NCI-H1092 (cell line): ENCODE measurements around the gene GMPPB.
"Not testable (repeated sequence)": the region's sequence is repeated elsewhere in the genome, so short reads cannot be mapped to it uniquely, and the experiment has no call there.

Source experiments
- DNase-seq: peaks from one replicate; lab custom pipeline; 2025; lab: John Stamatoyannopoulos, UW

The GMPPB gene

DNA sequence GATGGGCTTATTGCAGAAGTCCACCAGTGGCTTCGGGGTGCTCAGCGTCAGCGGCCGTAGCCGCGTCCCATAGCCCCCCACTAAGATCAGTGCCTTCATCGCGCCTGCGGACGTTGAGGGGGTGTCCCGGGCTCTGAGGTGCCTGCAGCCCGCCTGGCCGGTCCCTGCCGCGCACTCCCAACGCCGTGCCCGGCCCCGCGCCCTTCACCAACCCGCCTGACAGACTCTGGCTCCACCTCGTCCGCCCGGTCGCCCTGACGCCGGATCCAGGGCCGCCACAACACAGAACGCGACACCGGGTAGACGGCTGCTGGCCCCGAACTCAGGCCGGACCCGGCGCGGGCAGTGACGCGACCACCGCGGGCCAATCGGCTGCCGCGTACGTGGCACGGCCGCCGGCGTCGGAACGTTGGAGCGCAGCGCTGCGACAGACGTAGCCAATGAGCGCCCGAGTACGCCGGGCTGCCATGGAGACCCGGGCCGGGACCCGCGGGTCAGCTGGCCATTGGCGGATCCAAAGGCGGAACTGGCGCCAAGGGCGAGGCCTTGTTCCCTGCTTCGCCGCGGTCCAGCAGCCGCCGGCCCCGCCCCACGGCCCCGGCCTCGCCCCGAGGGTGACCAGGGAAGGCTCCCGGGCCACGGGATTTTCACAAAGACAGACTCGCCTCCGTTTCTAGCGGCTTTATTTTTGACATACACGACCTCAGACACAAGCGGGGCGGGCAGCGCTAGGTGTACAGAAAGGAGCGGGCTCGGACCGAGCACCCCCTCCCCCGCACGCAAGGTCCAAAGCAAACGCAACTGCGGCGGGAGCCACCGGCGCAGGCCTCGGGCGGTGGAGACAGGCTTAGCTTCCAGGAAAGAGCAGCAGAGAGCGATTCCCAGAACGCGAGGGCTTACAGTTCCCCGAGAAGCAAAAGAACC is at the start of gene GMPPB:
Gene GMPPB, minus strand, starts transcription at position 324 of the 924 bp plus-strand sequence. Its CDS starts 225 bp downstream, at position 99.
- DNase-seq, result peak; percentile 92

DNA sequence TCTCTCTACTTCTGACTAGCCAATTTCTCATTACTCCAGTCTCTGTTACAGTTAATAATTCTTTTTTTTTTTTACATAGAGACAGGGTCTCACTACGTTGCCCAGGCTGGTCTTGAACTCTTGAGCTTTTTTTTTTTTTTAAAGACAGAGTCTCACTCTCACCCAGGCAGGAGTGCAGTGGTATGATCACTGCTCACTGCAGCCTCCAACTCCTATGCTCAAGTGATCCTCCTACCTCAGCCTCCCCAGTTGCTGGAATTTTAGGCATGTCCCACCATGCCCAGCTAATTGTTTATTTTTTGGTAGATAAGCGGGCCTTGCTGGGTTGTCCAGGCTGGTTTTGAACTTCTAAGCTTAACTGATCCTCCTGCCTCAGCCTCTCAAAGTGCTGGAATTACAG is 49.0 kb upstream of the GMPPB start:
- no peak for DNase-seq

DNA sequence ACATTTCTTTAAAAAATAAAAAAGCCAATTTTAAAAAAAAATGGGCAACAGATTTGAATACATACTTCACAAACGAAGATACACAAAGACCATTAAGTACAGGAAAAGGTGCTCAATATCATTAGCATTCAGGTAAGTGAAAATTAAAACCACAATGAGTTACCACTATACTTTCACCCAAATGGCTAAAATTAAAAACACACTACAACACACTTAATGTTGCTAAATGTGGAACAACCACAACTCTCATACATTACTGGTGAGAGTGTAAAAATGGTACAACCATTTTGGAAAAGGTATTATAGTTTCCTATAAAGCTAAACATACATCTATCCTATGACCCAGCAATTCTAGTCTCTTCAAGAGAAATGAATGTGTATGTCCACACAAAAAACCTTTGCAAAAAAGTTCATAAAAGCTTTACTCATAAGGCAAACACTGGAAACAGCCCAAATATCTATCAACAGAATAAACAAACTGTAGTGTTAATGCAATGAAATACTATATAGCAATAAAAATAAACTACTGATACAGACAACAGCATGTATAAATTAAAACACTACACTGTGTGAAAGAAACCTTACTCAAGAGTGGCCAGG is 47.7 kb upstream of the GMPPB start:
- DNase-seq, result no peak

DNA sequence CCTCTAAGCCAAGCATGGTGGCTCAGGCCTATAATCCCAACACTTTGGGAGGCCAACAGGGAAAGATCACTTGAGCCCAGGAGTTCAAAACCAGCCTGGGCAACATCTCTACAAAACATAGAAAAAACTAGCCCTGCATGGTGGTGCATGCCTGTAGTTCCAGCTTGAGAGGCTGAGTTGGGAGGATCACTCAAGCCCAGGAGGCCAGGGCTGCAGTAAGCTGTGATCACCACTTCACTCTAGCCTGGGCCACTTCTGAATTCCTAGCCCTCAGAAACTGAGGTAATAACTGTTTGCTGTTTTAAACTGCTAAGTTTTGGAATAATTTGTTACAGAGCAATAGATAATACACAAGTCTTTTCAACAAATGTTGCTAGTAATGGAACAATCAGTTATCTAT is 46.2 kb upstream of the GMPPB start:
- no peak for DNase-seq

DNA sequence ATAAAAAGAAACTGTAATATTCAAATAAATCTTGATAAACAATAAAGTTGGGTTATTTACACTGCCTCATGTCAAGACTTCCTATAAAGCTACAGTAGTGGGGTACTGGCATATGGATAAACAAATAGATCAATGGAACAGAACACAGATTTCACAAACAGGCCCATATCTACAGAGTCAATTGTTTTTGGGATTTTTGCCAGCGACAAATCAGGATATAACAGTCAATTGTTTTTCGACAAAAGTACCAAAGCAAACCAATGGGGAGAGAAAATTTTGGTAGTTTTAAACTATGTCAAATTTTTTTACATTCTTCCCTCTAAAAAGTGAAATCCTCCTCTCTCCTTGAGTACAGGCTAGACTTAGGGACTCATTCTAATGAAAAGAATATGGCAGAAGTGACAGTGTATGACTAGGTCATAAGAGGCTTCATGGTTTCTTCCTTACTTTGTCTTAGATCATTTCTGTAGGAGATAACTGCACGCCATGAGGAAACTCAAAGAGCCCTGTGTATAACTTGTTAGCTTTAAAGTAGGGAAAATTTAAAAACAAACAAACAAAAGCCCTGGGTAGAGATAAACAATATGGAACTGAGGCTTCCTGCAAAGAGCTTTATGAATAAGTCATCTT is 45.6 kb upstream of the GMPPB start:
- no peak for DNase-seq

DNA sequence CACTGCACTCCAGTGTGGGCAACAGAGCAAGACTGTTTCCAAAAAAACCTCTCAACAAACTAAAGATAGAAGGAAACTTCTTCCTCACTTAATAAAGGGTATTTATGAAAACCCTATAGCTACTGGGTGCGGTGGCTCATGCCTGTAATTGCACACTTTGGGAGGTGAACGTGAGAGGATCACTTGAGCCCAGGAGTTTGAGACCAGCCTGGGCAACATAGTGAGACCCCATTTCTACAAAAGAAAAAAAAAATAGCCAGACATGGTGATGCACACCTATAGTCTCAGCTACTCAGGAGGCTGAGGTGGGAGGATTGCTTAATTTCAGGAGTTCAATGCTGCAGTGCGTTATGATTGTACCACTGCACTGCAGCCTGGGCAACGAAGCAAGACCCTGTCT is 40.2 kb upstream of the GMPPB start:
- DNase-seq, result no peak

DNA sequence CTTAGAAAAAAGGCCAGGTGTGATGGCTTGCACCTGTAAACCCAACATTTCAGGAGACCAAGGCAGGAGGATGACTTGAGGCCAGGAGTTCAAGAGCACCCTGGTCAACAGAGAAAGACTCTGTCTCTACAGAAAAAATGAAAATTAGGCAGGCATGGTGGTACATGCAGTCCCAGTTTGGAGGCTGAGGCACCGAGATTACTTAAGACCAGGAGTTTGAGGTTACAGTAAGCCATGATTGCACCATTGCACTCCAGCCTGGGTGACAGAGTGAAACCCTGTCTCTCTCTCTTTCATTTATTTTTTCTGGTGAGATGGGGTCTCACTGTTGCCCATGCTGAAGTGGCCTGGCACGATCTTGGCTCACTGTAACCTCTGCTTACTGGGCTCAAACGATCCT is 37.9 kb upstream of the GMPPB start:
- no peak for DNase-seq

DNA sequence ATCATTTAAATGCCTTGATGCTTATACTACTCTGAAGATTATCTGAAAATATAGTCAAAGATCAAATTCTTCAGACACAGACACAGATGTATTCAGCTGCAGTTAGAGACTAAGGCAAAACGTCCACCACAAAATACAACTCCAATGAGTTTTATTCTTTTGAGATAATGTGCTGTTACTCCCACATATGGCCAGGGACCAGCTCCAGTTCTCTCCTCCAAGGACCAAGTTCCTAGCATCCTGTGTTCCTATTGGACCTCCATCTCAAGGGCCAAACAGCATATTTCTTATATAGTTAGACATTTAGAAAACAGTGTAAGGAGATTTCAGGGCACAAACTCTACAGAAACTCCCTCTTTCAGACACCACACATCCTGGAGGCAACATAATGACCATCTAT is 35.5 kb upstream of the GMPPB start:
- DNase-seq, result no peak

DNA sequence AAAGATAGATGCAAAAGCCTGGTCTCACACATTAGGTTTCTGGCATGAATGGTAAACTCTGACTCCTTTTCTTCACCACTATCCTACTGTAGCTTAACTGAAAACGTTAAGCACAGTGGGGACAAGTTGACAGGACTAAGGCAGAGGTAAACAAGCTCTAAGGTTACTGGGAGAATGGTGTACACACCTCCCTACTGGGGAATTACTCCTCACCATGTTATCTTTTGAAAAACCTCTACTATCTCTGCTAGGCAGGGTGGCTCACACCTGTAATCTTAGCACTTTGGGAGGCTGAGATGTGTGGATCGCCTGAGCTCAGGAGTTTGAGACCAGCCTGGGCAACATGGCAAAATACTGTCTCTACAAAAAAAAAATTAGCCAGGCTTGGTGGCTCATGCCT is 33.4 kb upstream of the GMPPB start:
- DNase-seq, result no peak

DNA sequence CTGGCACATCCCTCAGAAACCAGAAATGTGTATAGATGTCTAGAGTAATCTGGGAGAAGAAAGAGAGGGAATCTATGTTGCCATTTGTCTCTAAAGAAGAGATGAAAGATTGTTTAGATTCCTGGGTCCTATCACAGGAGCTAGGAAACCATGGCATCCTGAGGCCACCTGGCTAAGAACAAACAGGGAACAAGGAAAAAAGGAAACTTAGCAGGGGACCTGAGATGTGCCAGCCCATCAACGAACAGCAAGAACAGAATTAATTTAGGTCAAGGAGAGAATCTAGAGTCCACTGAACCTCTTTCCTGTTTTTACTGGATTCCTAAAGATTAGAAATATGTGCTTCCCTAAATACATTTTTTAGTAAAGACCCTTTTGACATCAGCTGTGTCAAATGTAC is 32.3 kb upstream of the GMPPB start:
- no peak for DNase-seq

DNA sequence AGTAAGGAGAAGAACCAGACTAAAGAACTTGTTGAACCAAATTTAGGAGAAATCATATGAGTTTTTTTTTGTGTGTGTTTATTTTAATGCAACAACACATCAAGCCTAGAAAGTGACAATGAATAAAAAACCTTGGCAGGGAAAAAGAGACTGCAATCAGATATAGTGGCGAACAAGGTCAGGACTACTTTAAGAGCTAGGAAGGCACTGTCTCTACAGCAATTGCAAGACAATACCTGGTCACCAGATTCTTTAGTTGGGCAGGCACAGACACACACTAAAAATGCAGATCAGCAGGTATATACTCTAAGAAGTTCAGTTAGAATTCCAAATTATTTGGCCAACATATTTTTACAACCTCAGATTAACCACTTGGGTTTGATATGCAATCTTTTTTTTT is 30.8 kb upstream of the GMPPB start:
- DNase-seq, result no peak

DNA sequence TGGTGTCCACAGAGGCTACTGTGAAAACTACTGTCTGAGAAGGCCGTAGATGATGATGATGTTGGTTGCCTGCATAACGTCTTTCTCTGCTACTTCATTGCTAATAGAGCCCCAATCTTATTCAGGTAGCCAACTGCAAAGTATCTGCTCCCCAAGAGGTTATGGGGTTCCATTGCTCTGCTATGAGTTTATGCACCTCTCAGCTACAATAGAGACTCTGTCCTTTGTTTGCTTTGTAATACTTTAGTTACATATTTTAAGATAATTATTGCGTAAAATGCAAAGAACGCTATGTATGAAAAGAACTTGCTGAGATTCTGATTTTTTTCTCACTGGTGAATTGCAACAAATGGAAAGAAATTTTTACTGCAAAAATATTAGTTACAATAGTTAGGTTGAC is 27.8 kb upstream of the GMPPB start:
- DNase-seq, result no peak

DNA sequence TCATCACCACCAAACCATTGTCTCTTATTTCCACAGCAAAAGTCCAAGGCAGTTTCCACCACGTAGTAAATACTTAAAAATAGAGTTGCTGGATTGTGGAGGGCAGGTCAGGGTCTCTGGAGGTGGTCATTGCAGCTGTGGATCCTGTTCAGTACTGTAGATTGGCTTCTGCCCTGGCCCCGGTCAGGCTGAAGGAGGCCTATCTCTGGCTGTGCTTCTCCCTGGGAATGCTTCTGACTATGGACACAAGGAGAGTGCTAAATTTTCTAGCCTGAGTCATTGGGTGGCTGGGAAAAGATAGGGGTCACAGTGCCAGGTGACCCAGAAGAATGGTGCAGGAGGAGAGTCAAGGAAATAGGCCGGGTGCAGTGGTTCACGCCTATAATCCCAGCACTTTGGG is 26.3 kb upstream of the GMPPB start:
- DNase-seq, result no peak

DNA sequence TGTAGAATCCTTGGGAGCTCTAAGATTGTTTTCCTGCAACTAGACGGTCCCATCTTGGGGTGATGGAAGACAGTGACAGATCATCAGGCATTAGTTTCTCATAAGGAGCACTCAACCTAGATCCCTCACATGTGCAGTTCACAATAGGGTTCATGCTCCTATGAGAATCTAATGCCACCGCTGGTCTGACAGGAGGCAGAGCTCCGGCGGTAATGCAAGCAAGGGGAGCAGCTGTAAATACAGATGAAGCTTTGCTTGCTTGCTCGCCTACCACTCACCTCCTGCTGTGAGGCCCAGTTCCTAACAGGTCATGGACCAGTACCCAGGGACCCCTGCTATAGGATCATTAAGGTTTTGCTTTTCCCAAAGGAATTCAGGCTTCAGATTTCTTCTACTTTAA is 25.1 kb upstream of the GMPPB start:
- DNase-seq, result not testable (repeated sequence)

DNA sequence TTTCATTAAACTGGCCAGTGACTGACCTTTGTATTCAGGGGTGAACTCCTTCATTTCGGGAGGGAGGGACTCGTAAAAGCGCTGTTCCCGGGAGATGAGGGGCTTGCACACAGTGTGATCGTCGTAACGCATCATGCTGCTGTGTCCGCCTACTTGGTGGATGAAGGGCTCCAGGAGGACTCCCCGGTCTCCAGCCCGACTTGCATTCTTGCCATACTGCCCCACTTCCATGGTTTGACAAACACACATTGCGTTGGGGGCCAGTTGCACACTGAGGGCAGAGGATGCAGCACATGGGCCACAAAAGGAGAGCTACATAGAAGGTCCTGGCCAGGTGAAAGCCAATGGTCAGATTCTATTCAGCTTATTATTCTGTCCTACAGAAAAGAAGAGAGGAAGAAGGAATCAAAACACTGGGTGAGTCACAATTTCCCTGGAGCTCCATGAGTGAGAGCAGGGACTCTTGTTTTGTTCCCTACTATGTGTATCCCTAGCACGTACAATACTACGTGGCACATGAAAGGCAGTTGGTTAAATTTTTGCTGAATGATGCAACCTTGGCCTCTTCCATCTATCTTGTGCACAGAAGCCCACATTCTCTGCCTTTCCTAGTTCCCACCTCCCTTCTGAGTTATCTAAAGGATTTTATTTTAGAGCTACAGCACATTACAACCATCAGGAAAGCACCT is 24.2 kb upstream of the GMPPB start:
- no peak for DNase-seq

DNA sequence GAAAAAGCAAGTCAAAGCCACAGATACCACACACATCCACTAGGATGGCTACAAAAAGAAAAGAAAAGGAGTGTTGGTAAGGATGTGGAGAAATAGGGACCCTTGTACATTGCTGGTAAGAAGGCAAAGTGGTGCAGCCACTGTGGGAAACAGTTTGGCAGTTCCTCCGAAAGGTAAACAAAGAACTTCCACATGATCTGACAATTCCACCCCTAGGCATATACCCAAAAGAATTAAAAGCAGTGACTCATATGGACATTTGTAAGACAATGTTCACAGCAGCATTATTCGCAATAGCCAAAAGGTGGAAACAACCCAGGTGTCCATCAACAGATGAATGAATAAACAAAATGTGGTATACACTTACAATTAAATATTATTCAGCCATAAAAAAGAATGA is 22.2 kb upstream of the GMPPB start:
- no peak for DNase-seq

DNA sequence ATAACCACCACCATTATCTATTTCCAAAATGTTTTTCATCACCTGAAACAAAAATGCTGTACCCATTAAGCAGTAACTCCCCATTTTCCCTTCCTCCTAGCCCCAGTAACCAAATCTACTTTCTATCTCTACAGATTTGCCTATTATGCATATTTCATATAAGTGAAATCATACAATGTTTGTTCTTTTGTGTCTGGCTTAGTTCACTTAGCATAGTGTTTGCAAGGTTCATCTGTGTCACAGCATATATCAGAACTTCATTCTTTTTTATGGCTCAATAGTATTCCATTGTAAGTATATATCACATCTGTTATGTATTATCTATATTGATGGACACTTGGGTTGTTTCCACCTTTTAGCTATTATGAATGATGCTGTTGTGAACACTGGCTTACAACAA is 16.7 kb upstream of the GMPPB start:
- DNase-seq, result no peak

DNA sequence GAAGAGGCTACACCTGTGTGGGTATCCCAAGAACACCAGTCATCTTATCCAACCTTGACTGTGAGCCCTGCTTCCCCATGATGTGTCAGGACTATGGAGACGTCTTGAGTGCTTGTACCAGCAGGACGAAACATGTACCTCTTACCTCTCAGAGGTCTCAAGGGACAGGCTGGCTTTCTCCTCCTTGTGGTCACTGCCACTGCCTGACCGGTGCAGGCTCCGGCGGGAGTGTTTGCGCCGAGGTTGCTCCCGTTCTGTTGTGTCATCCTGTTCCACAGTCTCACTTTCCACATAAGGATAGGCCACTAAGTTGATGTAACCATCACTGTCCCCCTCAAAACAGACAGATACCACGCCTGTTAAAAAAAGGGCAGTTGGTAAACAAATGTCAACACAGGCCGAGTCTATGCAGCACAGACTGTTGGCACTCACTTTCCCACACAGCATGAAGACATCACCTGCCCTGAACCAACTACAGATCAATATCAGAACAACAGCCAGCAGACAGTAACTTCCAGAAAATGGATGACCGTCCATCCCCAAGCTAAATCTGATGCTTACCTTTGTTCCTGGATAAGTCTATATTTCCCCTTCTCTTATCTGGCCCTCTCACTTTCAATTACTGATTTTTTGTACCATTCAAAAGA is 14.4 kb upstream of the GMPPB start:
- no peak for DNase-seq

DNA sequence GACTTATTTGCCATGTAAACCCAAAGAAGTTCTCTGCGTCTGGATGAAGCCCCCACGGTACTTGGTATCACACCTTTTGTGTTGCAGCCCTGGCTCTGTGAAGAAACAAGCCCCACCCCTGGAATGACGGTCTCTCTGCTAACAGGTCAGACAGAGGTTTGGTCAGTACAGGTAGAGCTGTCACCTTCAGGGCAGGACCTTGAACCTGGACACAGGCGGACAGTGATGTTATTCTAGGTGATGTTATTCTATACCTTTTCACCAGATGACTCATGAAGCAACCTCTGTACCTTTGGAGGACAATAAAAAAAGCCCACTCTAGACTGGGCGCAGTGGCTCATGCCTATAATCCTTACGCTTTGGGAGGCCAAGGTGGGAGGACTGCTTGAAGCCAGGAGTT is 11.0 kb upstream of the GMPPB start:
- DNase-seq, result no peak

DNA sequence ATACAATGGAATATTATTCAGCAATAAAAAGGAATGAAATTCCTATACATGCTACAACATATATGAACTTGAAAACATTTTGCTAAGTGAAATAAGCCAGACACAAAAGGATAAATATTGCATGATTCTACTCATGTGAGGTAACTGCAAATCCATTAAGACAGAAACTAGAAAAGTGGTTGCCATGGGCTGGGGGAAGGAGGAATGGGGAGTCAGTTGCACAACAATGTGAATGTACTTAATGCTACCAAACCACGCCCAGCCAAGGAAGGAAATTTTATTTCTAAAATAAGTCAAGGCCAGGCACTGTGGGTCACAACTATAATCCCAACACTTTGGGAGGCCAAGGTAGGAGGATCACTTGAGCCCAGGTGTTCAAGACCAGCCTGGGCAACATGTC is 9.8 kb upstream of the GMPPB start:
- DNase-seq, result no peak

DNA sequence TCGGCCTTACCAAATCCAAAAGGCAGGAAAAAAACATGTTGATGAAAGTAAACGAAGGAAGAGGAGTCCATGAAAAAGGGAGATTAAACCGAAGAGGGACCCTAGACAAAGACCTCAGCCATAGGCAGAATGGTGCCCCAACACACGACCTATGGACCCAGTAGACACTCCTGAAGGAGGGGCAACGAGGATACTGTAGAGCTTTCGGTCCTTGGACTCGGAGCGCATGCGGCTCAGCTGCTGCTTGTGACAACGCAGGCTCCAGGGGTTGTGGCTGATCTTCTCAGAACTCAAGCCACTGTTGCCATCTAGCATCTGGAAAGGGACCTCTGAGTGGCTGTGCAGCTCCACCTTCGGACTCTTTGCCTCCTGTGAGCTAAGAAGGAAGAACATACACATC is 8.8 kb upstream of the GMPPB start:
- DNase-seq, result no peak

DNA sequence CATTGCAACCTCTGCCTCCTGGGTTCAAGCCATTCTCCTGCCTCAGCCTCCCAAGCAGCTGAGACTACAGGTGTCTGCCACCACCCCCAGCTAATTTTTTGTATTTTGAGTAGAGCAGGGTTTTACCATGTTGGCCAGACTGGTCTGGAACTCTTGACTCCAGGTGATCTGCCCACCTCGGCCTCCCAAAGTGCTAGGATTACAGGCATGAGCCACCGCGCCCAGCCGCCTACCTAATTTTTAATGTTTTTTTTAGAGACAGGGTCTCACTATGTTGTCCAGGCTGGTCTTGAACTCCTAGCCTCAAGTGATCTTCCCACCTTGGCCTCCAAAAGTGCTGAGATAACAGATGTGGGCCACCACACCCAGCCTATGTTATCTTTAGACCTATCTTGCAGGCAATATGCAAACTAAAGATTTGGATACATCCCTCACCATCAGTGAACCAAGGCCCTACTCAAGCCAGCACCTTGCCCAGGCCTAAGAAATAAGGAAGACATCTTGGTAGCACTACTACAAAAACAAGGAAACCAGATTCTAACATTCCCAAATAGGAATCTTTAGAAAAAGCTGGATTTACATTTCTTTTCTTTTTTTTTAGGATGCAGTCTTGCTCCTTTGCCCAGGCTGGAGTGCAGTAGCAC is 6.3 kb upstream of the GMPPB start:
- DNase-seq, result no peak
